GM23248 (cell line): ENCODE measurements around the gene LRFN3. TPM values are rescaled to one million over a fixed set of nuclear protein-coding genes. Genes with fewer than 3 reads are reported as not detected.
"Not testable (repeated sequence)": the region's sequence is repeated elsewhere in the genome, so short reads cannot be mapped to it uniquely, and the experiment has no call there.

ENCODE experiments used
- DNase-seq: peaks from one replicate; pipeline ENCODE4 v3.0.0-alpha.2; 2015
- H2AFZ ChIP-seq: fragments of 200-600 bp; sonication (generic); 2 replicates; pipeline ENCODE4 v1.6.1; 2016; ENCODE audit warnings: antibody characterized with exemption
- H3F3A ChIP-seq: fragments of 200-600 bp; sonication (generic); 2 replicates; pipeline ENCODE4 v1.6.1; 2016; ENCODE audit warnings: mild to moderate bottlenecking, antibody characterized with exemption, mixed run types; ENCODE audit not compliant: insufficient read depth
- H3K27ac ChIP-seq: fragments of 200-600 bp; sonication (generic); 2 replicates; pipeline ENCODE4 v1.5.1; 2016; ENCODE audit warnings: mild to moderate bottlenecking
- H3K27me3 ChIP-seq: fragments of 200-600 bp; sonication (generic); replicated peaks from 2 replicates; pipeline ENCODE4 v1.6.1; 2016; ENCODE audit warnings: mild to moderate bottlenecking; ENCODE audit not compliant: insufficient read depth
- H3K36me3 ChIP-seq: fragments of 200-600 bp; sonication (generic); 2 replicates; pipeline ENCODE4 v1.6.1; 2016; ENCODE audit warnings: low read depth, mild to moderate bottlenecking
- H3K4me1 ChIP-seq: fragments of 200-600 bp; sonication (generic); 2 replicates; pipeline ENCODE4 v1.6.1; 2016; ENCODE audit warnings: mild to moderate bottlenecking; ENCODE audit not compliant: insufficient read depth
- H3K4me2 ChIP-seq: fragments of 200-600 bp; sonication (generic); one replicate; pipeline ENCODE4 v1.6.1; 2016; ENCODE audit warnings: mild to moderate bottlenecking; ENCODE audit not compliant: unreplicated experiment
- H3K4me3 ChIP-seq: fragments of 200-600 bp; sonication (generic); 2 replicates; pipeline ENCODE4 v1.5.1; 2016; ENCODE audit warnings: mild to moderate bottlenecking
- H3K79me2 ChIP-seq: fragments of 200-600 bp; sonication (generic); 2 replicates; pipeline ENCODE4 v1.6.1; 2016; ENCODE audit warnings: mild to moderate bottlenecking; ENCODE audit not compliant: insufficient read depth
- H3K9ac ChIP-seq: fragments of 200-600 bp; sonication (generic); 2 replicates; pipeline ENCODE4 v1.6.1; 2016; ENCODE audit warnings: mild to moderate bottlenecking
- H3K9me2 ChIP-seq: fragments of 200-600 bp; sonication (generic); 2 replicates; pipeline ENCODE4 v1.6.1; 2016; ENCODE audit warnings: mixed run types, mild to moderate bottlenecking, moderate library complexity; ENCODE audit not compliant: insufficient read depth
- H3K9me3 ChIP-seq: fragments of 200-600 bp; sonication (generic); one replicate; pipeline ENCODE4 v1.6.1; 2017; ENCODE audit warnings: low read depth
- H4K20me1 ChIP-seq: fragments of 200-600 bp; sonication (generic); 2 replicates; pipeline ENCODE4 v1.6.0; 2016; ENCODE audit not compliant: insufficient read depth
- EZH2 ChIP-seq: fragments of 200-600 bp; sonication (generic); IDR thresholded peaks from 2 replicates; pipeline ENCODE4 v1.6.1; 2018; ENCODE audit warnings: antibody characterized with exemption, mild to moderate bottlenecking; ENCODE audit not compliant: insufficient read depth, poor library complexity, severe bottlenecking
- EZH2phosphoT487 ChIP-seq: fragments of 200-600 bp; sonication (generic); IDR thresholded peaks from 2 replicates; pipeline ENCODE4 v1.6.1; 2018; ENCODE audit warnings: antibody characterized with exemption, moderate library complexity, mild to moderate bottlenecking, low read depth; ENCODE audit not compliant: insufficient read depth
- WGBS, 2 experiments: methylation state at CpG; one replicate each; pipeline ENCODE4 v1.1.6; 2015 to 2017; ENCODE audit warnings: low lambda C conversion rate in 2 of 2, low coverage in 1 of 2; ENCODE audit errors: missing lambda C conversion rate in 2 of 2; 5-methylcytosine and 5-hydroxymethylcytosine counted together
- in situ Hi-C: fragments of 300-500 bp; cut with MboI; formaldehyde crosslinking; loops from 2 replicates; pipeline ENCODE4 v1.15.0; 2020
- polyA plus RNA-seq: library from polyadenylated mRNA; unstranded; fragments of >200 nt; fragmentation: Nextera tagmentation; extraction: Ambion mirVana; gene quantifications from 2 replicates; pipeline ENCODE4 v1.2.1, GENCODE V29; 2016
- total RNA-seq: library from RNA; depleted of rRNA; stranded (reverse); fragments of >200 nt; shearing (Covaris generic); gene quantifications from 2 replicates; pipeline ENCODE4 v1.2.3, GENCODE V29; 2014

The LRFN3 gene
- total and polyA plus RNA-seq, 2 experiments from 2014 or later: 7.5 to 9.4 TPM

- no peak overlapping the region for H3K27ac ChIP-seq
- no peaks in the 10 kb centered on the region for H3K79me2 ChIP-seq
- no peaks in the 10 kb centered on the region for H3K36me3 ChIP-seq
- H3F3A ChIP-seq: no peaks in the 10 kb centered on the region
- H3K4me2 ChIP-seq: no peak overlapping the region
- no peaks in the 10 kb centered on the region for H4K20me1 ChIP-seq
- no peaks in the 10 kb centered on the region for H3K4me1 ChIP-seq
- no peak overlapping the region for H3K9ac ChIP-seq
- TF ChIP-seq EZH2phosphoT487 (no peak), EZH2 (no peak)
- 66 to 72% methylated on average over 6 of the region's 6 CpGs for WGBS, 2 experiments
- no peak overlapping the region for H3K4me3 ChIP-seq
- H2AFZ ChIP-seq: no peak overlapping the region
- H3K9me3 ChIP-seq: no peaks in the 10 kb centered on the region
- in situ Hi-C loops: no loop called here
- peaks cover 19% of the 10 kb centered on the region for H3K27me3 ChIP-seq
- no peak for DNase-seq
- no peaks in the 10 kb centered on the region for H3K9me2 ChIP-seq
Measured at GRCh38 chr19:35955881-35956634, 19.9 kb downstream of the LRFN3 start.

DNA sequence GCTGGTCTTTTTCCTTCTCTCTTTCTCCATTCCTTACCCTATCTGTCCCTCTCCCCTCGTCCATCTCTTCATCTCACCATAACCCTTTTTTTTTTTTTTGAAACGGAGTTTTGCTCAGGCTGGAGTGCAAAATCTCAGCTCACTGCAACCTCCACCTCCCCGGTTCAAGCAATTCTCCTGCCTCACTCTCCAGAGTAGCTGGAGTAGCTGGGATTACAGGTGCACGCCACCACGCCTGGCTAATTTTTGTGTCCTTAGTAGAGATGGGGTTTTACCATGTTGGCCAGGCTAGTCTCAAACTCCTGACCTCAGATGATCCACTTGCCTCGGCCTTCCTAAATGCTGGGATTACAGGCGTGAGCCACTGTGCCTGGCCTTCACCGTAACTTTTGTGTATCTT, 21.2 kb downstream of the LRFN3 start:
- H3K9me2 ChIP-seq, H3K4me2 ChIP-seq, H3K4me1 ChIP-seq, in situ Hi-C loops, H2AFZ ChIP-seq, H3K27ac ChIP-seq, H3F3A ChIP-seq, H4K20me1 ChIP-seq, H3K79me2 ChIP-seq, H3K36me3 ChIP-seq, H3K9ac ChIP-seq, H3K4me3 ChIP-seq, H3K9me3 ChIP-seq, DNase-seq: not testable (repeated sequence)
- WGBS, 2 experiments: 53 to 57% methylated on average over 7 to 8 of the region's 8 CpGs
- peaks cover 19% of the 10 kb centered on the region for H3K27me3 ChIP-seq

- H3F3A ChIP-seq: no peaks in the 10 kb centered on the region
- H3K9ac ChIP-seq: no peak overlapping the region
- TF ChIP-seq EZH2 (no peak), EZH2phosphoT487 (no peak)
- peak overlapping the region; percentile 29; the same call in 1 of the 2 replicates for H3K4me3 ChIP-seq
- peak overlapping the region; percentile 42 for H3K4me2 ChIP-seq
- H3K79me2 ChIP-seq: no peaks in the 10 kb centered on the region
- 25 to 33% methylated on average over 12 to 15 of the region's 15 CpGs for WGBS, 2 experiments
- in situ Hi-C loops: no loop called here
- no peak for DNase-seq
- H3K27ac ChIP-seq: no peak overlapping the region
- no peaks in the 10 kb centered on the region for H3K9me3 ChIP-seq
- H3K36me3 ChIP-seq: no peaks in the 10 kb centered on the region
- H3K4me1 ChIP-seq: no peaks in the 10 kb centered on the region
- H3K27me3 ChIP-seq: peaks cover 19% of the 10 kb centered on the region
- no peaks in the 10 kb centered on the region for H3K9me2 ChIP-seq
- peak overlapping the region; percentile 40; the same call in 1 of the 2 replicates for H2AFZ ChIP-seq
- no peaks in the 10 kb centered on the region for H4K20me1 ChIP-seq
Measured at GRCh38 chr19:35958660-35959039, 22.5 kb downstream of the LRFN3 start.

GRCh38 chr19:35959040-35959967, 23.1 kb downstream of the LRFN3 start:
- H4K20me1 ChIP-seq: no peaks in the 10 kb centered on the region
- peak; percentile 68 for DNase-seq
- peak overlapping the region; percentile 42 for H3K4me2 ChIP-seq
- H2AFZ ChIP-seq: peak overlapping the region; percentile 40; the same call in 1 of the 2 replicates
- peak overlapping the region; percentile 29; the same call in 1 of the 2 replicates for H3K4me3 ChIP-seq
- 17 to 18% methylated on average over 82 to 88 of the region's 97 CpGs for WGBS, 2 experiments
- no peak for TF ChIP-seq EZH2phosphoT487
- no peak for TF ChIP-seq EZH2
- H3K9ac ChIP-seq: no peak overlapping the region
- H3K27ac ChIP-seq: no peak overlapping the region
- no peaks in the 10 kb centered on the region for H3K4me1 ChIP-seq
- peaks cover 19% of the 10 kb centered on the region for H3K27me3 ChIP-seq
- no peaks in the 10 kb centered on the region for H3K79me2 ChIP-seq
- H3K36me3 ChIP-seq: no peaks in the 10 kb centered on the region
- in situ Hi-C loops: no loop called here
- H3F3A ChIP-seq: no peaks in the 10 kb centered on the region
- no peaks in the 10 kb centered on the region for H3K9me3 ChIP-seq
- no peaks in the 10 kb centered on the region for H3K9me2 ChIP-seq
